ENCODE measurements around the gene CRADD.

DNA sequence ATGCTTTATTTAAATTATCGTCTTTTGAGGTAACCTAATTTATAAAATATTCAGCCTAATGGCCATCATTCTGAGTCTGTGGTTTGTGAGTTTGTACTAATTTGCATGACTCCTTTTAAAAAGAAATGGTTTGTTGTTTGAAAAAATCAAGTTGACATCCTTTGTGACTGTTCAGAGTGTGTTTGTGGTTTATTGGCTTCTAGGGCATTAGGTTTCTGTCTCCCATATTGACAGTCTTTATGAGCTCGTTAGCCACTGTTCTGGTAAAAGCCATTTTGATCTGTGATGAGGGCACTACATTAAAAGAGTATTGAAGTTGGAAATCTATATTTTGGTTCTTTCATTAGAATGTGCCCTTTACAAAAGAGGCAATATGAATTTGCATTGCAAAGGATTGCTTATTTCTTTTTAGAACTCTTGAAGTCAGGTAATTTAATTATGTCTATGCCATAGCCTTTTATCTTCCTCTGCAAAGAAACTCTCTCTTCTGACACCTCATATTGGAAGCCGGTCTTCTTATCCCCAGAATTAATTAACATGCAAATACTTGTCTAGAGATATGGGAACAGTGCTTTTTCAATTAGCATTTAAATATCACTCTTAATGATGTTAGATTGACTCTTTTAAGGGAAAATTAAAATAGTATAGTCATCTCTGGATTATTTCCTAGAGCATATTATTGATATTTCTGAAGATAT lies 95.0 kb downstream of the CRADD start:
- TF ChIP-seq TAF1 (IDR thresholded peaks at IDR 0.05; ENCODE audit: borderline replicate concordance, low read depth, low read length): no peak
- TF ChIP-seq POLR2AphosphoS5 (IDR thresholded peaks at IDR 0.05; ENCODE audit: low read depth, low read length): no peak

All from GM12892 (cell line).